Liver (tissue), 9 donors: Measurements from ENCODE around the gene LRRC7. TPM values are rescaled to one million over a fixed set of nuclear protein-coding genes. Genes with fewer than 3 reads are reported as not detected.

ENCODE experiments used
- DNase-seq: peaks from one replicate; pipeline ENCODE4 v3.0.0-alpha.2; 2017; ENCODE audit warnings: low spot score
- H3K27ac ChIP-seq, 2 donors: one replicate each; pipeline ENCODE4 v1.7.0; 2013; ENCODE audit warnings: inconsistent platforms in 2 of 2, low read length in 2 of 2, control low read depth in 1 of 2, low read depth in 1 of 2, mild to moderate bottlenecking in 1 of 2
- H3K27me3 ChIP-seq, 4 donors: one replicate each; pipeline versions ENCODE4 v1.6.1 to v1.7.0; 2013; ENCODE audit warnings: low read length in 3 of 4, inconsistent platforms in 1 of 4, mild to moderate bottlenecking in 1 of 4, moderate library complexity in 1 of 4; ENCODE audit not compliant: control insufficient read depth in 4 of 4, insufficient read depth in 4 of 4
- H3K36me3 ChIP-seq, 4 donors: one replicate each; pipeline versions ENCODE4 v1.6.1 to v1.7.0; 2013; ENCODE audit warnings: low read length in 3 of 4, mild to moderate bottlenecking in 3 of 4, low read depth in 1 of 4, moderate library complexity in 1 of 4; ENCODE audit not compliant: control insufficient read depth in 4 of 4, insufficient read depth in 3 of 4
- H3K4me1 ChIP-seq, 4 donors: one replicate each; pipeline versions ENCODE4 v1.6.1 to v1.7.0; 2013; ENCODE audit warnings: low read length in 3 of 4, mild to moderate bottlenecking in 3 of 4, moderate library complexity in 1 of 4; ENCODE audit not compliant: control insufficient read depth in 4 of 4, insufficient read depth in 4 of 4
- H3K4me3 ChIP-seq, 3 donors: one replicate each; pipeline versions ENCODE4 v1.6.1 to v1.7.0; 2013; ENCODE audit warnings: low read length in 3 of 3, control low read depth in 1 of 3, low read depth in 1 of 3, mild to moderate bottlenecking in 1 of 3
- H3K9ac ChIP-seq, 2 donors: one replicate each; pipeline ENCODE4 v1.7.0; 2013; ENCODE audit warnings: low read length in 2 of 2, mild to moderate bottlenecking in 2 of 2, moderate library complexity in 2 of 2, control low read depth in 1 of 2, low read depth in 1 of 2
- H3K9me3 ChIP-seq, 4 donors: one replicate each; pipeline versions ENCODE4 v1.6.1 to v1.7.0; 2013; ENCODE audit warnings: low read length in 3 of 4; ENCODE audit not compliant: control insufficient read depth in 4 of 4
- ATF3 ChIP-seq: IDR thresholded peaks from 2 replicates; pipeline ENCODE4 v1.6.1; 2016; ENCODE audit warnings: antibody characterized with exemption
- CTCF ChIP-seq: fragments of 150-350 bp; IDR thresholded peaks from 2 replicates; pipeline ENCODE4 v1.5.1; 2017; ENCODE audit warnings: improper control_type of control experiment, low read depth, low read length; ENCODE audit not compliant: missing input control
- EGR1 ChIP-seq, 2 donors: IDR thresholded peaks; 2 replicates each; pipeline ENCODE4 v1.6.1; 2016 to 2018; ENCODE audit warnings: antibody characterized with exemption in 2 of 2, low read depth in 2 of 2
- GABPA ChIP-seq, 2 donors: IDR thresholded peaks in 1 of 2; conservative IDR thresholded peaks in 1 of 2; 2 replicates each; pipeline ENCODE4 v1.6.1; 2016; ENCODE audit warnings: antibody characterized with exemption in 2 of 2, mild to moderate bottlenecking in 1 of 2, moderate library complexity in 1 of 2
- HNF4A ChIP-seq, 2 donors: conservative IDR thresholded peaks; 2 replicates each; pipeline ENCODE4 v1.6.1; 2016; ENCODE audit warnings: antibody characterized with exemption in 2 of 2, mild to moderate bottlenecking in 2 of 2
- HNF4G ChIP-seq: IDR thresholded peaks from 2 replicates; pipeline ENCODE4 v1.6.1; 2016; ENCODE audit warnings: antibody characterized with exemption
- JUND ChIP-seq, 2 donors: IDR thresholded peaks; 2 replicates each; pipeline ENCODE4 v1.6.1; 2016; ENCODE audit warnings: antibody characterized with exemption in 2 of 2
- MAX ChIP-seq: IDR thresholded peaks from 2 replicates; pipeline ENCODE4 v1.6.1; 2016; ENCODE audit warnings: antibody characterized with exemption
- NR2F2 ChIP-seq: IDR thresholded peaks from 2 replicates; pipeline ENCODE4 v1.6.1; 2016; ENCODE audit warnings: antibody characterized with exemption
- RAD21 ChIP-seq, 2 donors: IDR thresholded peaks; 2 replicates each; pipeline ENCODE4 v1.6.1; 2016; ENCODE audit warnings: antibody characterized with exemption in 2 of 2, mild to moderate bottlenecking in 2 of 2
- REST ChIP-seq: IDR thresholded peaks from 2 replicates; pipeline ENCODE4 v1.6.1; 2016; ENCODE audit warnings: antibody characterized with exemption, mild to moderate bottlenecking
- RXRA ChIP-seq, 2 donors: IDR thresholded peaks; 2 replicates each; pipeline ENCODE4 v1.6.1; 2017 to 2018; ENCODE audit warnings: antibody characterized with exemption in 2 of 2, mild to moderate bottlenecking in 1 of 2
- SP1 ChIP-seq: IDR thresholded peaks from 2 replicates; pipeline ENCODE4 v1.6.1; 2018; ENCODE audit warnings: antibody characterized with exemption, mild to moderate bottlenecking
- TAF1 ChIP-seq: conservative IDR thresholded peaks from 2 replicates; pipeline ENCODE4 v1.6.1; 2016; ENCODE audit warnings: antibody characterized with exemption, mild to moderate bottlenecking
- YY1 ChIP-seq: IDR thresholded peaks from 2 replicates; pipeline ENCODE4 v1.6.1; 2016; ENCODE audit warnings: antibody characterized with exemption, mild to moderate bottlenecking
- WGBS: extraction: QIAGEN DNeasy Blood & Tissue Kit; methylation state at CpG from one replicate; pipeline ENCODE4 v1.1.7; 2013; 5-methylcytosine and 5-hydroxymethylcytosine counted together
- polyA plus RNA-seq, 2 donors: library from polyadenylated mRNA; stranded (reverse) in 1 of 2; unstranded in 1 of 2; fragments of 200-250 nt in 1 of 2; fragments of >200 nt in 1 of 2; fragmentation: Nextera tagmentation in 1 of 2; extraction: Ambion mirVana in 1 of 2; gene quantifications; one replicate each; pipeline versions ENCODE4 v1.2.1 to v1.2.3, GENCODE V29; 2013 to 2015
- total RNA-seq, 2 donors: library from RNA; depleted of rRNA; stranded (reverse); fragments of >200 nt; gene quantifications; one replicate each; pipeline ENCODE4 v1.2.3, GENCODE V29; 2014
- donor health status: healthy.
- donor health status: healthy.
- donor health status: healthy.
- donor health status: healthy.
- donor health status: healthy.

Gene LRRC7
- total and polyA plus RNA-seq, 4 donors = 0.08 to 1.1 (median 0.67) TPM

GRCh38 chr1:69946935-69947334, 379.2 kb downstream of the LRRC7 start:
- peaks cover 0 to 2% (median 0%) of the 10 kb centered on the region in 4 donors for H3K27me3 ChIP-seq
- no peaks in the 10 kb centered on the region for H3K4me1 ChIP-seq
- no peak overlapping the region for H3K4me3 ChIP-seq
- DNase-seq = no peak
- H3K9me3 ChIP-seq = peaks cover 0 to 10% (median 1%) of the 10 kb centered on the region in 4 donors
- WGBS = 83% methylated on average over 2 of the region's 2 CpGs
- H3K9ac ChIP-seq = no peak overlapping the region
- no peak for TF ChIP-seq YY1
- TF ChIP-seq HNF4G = no peak
- TF ChIP-seq CTCF = no peak
- no peak for TF ChIP-seq SP1
- no peak for TF ChIP-seq REST
- no peak for TF ChIP-seq JUND (IDR thresholded peaks at IDR 0.05)
- no peak for TF ChIP-seq MAX
- no peak for TF ChIP-seq RXRA (IDR thresholded peaks at IDR 0.05)
- no peak for TF ChIP-seq ATF3
- no peak for TF ChIP-seq RAD21 (IDR thresholded peaks at IDR 0.05)
- no peak for TF ChIP-seq EGR1 (IDR thresholded peaks at IDR 0.05; ENCODE audit: low read depth in 2 of 2)
- no peak for TF ChIP-seq NR2F2
- no peak for TF ChIP-seq HNF4A (conservative IDR thresholded peaks at IDR 0.05)
- no peaks in the 10 kb centered on the region for H3K36me3 ChIP-seq
- no peak overlapping the region for H3K27ac ChIP-seq

GRCh38 chr1:69947837-69948236, 380.1 kb downstream of the LRRC7 start:
- H3K4me3 ChIP-seq = no peak overlapping the region

More at GRCh38 chr1:69947837-69948236, 380.1 kb downstream of the LRRC7 start:
- Histone ChIP-seq H3K9ac (no peak overlapping the region), H3K36me3 (no peaks in the 10 kb centered on the region), H3K4me1 (no peaks in the 10 kb centered on the region), H3K27ac (no peak overlapping the region), H3K27me3 (no peaks in the 10 kb centered on the region), H3K9me3 (peaks cover 0 to 10% (median 1%) of the 10 kb centered on the region in 4 donors)
- 83% methylated on average over 3 of the region's 3 CpGs for WGBS
- TF ChIP-seq TAF1 (no peak), MAX (no peak), REST (no peak), HNF4G (no peak), CTCF (no peak), NR2F2 (no peak), RXRA (IDR thresholded peaks at IDR 0.05) (no peak), JUND (IDR thresholded peaks at IDR 0.05) (no peak), GABPA (IDR thresholded peaks at IDR 0.05 in 1 of 2, conservative IDR thresholded peaks at IDR 0.05 in 1 of 2) (no peak), ATF3 (no peak), HNF4A (conservative IDR thresholded peaks at IDR 0.05) (no peak), SP1 (no peak), EGR1 (IDR thresholded peaks at IDR 0.05; ENCODE audit: low read depth in 2 of 2) (no peak)
- no peak for DNase-seq
